Skin of body (tissue), 2 donors: ENCODE data around the gene ZNF550. TPM values are rescaled to one million over a fixed set of nuclear protein-coding genes. Genes with fewer than 3 reads are reported as not detected.
A peak's percentile ranks its signal among the peaks of the same experiment; 100 is the strongest.

ENCODE experiments used
- DNase-seq: peaks from one replicate; lab custom pipeline; 2025; lab: John Stamatoyannopoulos, UW
- total RNA-seq: library from RNA; depleted of rRNA; stranded (reverse); fragments of >200 nt; gene quantifications from one replicate; pipeline ENCODE4 v1.2.3, GENCODE V29; 2014

Gene ZNF550
- 14.2 TPM for total RNA-seq

DNA sequence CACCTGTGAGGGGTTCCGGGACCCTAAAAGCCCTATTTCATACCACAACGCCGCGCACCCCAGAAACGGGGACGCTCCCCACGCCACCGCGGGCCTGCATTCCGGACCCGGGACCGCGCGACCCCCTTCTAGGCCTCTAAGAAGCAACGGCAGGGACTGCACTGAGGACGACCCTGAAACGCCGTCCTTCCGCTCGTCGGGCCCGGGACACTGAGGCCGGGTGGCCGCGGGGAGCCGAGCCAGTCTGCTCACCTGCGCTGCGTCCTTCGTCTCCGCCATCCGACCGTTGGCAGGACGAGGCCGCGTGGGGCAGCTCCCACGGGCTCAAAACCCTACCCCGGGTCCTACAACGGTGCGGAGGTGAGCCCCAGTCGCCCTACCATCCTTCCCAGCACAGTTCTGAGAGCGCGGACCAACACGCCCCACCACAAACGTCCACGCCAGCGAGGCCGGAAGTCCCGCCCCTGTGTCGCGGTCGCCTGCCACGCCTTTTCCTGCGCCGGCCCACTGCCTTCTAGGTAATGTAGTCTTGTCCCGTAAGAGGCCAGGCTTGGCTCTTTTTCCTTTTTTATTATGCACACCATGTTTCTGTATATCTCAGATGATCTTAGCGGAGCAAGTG lies at the start of gene ZNF550:
TSS of gene ZNF550 (minus strand) at position 460 of the 622 bp plus-strand sequence. CDS start at position 279, 181 bp downstream.
- peak; percentile 80 for DNase-seq

DNA sequence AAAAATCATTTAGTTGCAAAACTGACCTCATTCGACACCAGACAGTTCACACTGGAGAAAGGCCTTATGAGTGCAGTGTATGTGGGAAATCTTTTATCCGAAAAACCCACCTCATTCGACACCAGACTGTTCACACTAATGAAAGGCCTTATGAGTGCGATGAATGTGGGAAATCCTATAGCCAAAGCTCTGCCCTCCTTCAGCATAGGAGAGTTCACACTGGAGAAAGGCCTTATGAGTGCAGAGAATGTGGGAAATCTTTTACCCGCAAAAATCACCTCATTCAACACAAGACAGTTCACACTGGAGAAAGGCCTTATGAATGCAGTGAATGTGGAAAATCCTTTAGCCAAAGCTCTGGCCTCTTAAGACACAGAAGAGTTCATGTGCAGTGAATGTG lies 47.3 kb upstream of the ZNF550 start:
- DNase-seq, result no peak

DNA sequence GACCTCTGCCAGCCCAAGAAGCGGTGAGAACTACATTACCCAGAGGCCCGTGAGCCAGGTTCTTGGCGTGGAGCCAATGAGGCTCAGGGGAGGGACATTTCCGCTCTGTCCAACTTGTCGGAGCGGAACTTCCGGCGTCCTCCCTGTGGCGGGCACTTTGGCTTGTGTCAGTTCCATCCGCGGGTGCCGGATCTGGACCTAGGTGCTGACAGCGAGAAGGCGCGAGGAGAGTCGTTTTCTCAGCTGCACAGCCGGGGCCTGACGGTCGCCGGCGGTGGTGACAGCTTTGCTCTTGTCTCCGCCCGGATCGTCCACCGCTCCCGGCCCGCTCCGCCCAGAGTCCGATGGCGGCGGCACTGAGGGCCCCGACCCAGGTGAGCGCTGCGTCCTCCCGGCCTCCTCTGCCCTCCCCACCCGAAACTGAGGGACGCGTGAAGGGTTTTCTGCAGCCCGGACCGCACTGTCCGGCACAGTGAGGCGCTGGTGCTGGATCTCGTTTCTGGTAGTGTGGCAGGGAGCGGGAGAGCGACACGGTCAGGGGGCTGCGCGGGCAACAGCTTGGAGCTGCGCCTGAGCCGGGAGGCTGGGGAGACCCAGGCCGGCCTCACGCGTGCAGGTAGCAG lies 40.2 kb upstream of the ZNF550 start, which contains the start of gene ZNF530:
TSS of gene ZNF530 (plus strand) at position 125 of the 623 bp plus-strand sequence. CDS start 4,461 bp downstream, outside the sequence.
- peak; percentile 90 for DNase-seq

DNA sequence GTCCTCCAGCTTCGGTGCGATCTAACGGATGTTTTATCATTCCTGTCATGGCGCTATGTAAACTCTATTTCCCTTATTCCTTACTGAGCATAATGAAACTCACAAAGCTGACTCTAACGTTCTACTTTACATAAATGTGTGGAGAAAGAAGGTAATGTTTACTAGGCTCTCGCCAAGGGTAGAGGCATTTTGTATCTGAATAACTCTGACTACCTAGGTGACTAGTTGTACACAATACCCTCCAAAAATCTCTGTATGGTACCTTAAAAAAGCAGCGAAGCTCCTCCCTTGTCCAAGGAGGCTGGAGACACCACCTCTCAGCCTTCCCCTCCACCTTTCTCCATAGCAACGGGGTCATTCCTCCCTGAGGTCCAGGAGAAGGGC lies 39.7 kb upstream of the ZNF550 start:
- DNase-seq, result no peak

DNA sequence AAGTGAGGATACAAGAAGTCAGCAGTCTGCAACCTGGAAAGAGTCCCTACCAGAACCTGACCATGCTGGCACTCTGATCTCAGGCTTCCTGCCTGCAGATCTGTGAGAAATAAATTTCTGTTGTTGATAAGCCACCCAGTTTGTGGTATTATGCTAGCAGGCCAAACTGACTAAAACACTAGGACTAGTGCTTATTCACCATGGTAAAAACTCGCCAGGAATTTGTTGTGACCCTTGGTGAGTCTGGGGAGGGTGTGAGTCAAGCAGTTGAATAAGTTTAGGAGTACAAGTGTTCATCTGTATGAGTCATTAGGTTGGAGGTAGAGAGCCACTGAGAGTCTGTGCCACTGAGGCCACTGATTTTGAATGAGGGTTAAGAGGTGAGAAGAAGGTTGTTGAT lies 27.9 kb upstream of the ZNF550 start:
- DNase-seq, result no peak

DNA sequence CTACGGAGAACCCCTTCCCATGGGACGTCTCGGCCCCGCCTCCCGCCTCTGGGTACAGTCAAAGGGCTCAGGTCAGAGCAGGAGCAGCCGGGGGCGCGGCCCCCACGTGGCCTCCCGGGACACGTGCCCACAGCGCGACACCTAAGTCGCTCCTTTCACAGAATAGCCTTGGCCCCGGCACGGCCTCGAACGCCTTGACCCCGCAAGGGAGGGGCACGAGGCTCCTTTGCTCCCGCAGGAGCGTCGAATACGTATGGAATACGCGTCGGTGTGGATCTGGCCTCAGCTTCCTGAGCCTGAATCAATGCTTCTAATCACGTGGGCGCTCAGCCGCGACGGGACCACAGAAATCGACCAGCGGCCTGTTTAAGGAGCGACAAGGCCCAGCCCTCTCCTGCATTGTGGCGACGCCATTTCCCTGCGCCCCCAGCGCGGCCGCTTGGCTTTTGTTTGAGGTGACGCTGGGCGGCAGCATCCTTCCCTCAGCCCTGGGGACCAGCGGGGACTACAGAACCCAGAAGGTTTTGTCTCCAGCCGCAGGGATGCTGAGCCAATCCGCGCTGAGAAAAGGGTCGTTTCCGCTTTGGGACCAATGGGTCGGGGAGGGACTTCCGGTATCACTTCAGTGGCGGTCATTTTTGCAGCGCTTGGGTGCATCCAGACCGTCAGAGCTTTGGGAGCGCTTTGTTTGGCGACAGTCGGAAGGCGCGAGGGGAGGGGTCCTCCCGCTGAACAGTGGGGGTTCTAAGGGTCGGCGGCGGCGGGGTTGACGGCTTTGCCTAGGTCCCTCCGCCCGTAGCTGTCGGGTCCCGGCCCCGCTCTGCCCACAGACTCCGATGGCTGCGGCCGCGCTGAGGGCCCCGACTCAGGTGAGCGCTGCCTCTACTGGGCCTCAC lies 24.1 kb upstream of the ZNF550 start, which contains the start of gene ZIK1:
TSS of gene ZIK1 (plus strand) at position 625 of the 896 bp plus-strand sequence. CDS start at position 837, 212 bp downstream.
- peak; percentile 93 for DNase-seq

DNA sequence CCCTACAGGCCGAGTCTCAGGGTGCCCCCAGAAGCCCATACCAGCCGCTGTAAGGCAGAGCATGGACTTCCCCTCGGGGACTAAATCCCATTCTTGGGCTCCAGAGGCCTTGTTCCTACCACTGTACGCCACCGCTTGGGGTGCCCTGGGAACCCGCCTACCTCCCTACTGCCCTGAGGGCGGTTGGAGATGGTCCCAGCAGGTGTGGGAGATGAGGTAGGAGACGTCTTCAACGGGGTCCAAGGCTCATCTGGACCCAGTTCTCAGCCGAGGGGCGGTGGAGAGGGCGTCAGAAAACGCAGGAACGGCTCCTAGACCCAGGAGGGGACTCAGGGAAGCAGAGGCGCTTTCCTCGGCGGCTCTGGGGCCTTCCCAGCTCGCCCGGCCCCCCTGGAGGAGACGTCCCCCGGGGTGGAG lies 23.4 kb upstream of the ZNF550 start:
- no peak for DNase-seq

DNA sequence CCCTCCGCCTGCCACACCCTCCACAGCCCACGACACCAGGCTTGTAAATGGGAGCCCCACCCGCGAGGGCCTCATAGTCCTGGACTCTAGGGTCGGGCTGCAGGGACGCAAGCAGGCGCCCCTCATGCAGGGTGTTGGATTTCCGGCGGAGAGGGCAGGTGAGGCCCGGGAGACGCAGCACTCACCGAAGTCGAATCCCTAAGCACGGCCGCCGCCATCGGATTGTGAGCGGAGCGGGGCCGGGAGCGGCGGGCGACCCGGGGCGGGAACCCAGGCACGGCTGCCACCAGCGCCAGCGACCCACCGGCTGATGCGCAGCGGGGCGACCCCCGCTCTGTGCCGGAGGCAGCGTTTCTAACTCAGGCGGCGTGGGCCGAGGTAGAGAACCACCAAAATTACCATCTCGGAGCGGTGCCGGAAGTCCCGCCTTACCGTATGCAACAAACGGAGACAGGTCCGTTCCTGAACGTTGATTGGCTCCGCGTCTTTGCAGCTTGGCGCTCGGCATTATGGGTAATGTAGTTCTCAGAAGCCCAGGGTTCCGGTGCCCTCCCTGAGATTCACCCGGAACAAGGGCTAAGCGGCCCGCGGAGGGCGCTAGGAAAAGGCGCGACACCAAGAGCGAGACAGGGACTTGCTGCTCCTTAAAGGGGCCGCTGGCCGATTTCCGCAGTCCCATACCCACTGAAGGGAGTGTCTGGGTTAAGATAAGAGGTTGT lies 19.0 kb upstream of the ZNF550 start, which contains the start of gene ZNF416:
TSS of gene ZNF416 (minus strand) at position 425 of the 719 bp plus-strand sequence. CDS start at position 218, 207 bp downstream.
- peak; percentile 99 for DNase-seq

DNA sequence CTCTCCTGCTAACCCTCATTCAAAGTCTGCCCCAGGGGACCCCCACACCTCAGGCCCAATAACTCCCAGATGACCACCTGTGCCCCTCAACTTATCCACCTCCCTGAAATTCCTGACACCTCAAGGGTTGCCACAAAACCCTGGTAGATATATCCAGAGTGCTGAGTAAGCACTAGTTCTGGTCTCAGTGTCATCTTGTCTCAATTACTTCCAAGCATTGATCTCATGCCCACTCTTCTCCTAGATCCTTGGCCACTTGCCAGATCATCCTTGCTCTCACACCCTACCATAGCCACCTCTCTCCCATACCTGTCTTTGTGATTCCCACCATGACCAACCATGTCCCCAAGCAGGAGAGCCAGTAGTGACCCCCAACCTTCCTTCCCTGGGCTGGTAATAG lies 17.0 kb upstream of the ZNF550 start:
- DNase-seq, result no peak

DNA sequence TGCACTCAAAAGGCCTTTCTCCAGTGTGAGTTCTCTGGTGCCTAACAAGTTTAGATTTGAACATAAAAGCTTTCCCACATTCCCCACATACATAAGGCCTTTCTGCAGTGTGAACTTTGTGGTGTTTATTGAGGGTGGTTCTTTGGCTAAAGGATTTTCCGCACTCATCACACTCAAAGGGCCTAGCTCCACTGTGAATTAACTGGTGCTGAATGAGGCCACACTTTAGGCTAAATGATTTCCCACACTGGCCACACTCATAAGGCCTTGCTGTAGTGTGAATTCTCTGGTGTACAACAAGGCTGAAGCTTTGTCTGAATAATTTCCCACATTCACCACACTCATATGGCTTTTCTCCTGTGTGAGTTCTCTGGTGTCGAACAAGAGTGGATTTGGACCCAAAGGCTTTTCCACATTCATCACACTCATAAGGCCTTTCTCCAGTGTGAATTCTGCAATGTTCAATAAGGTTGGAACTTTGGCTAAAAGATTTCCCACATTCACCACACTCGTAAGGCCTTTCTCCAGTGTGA lies 12.8 kb upstream of the ZNF550 start:
- no peak for DNase-seq

DNA sequence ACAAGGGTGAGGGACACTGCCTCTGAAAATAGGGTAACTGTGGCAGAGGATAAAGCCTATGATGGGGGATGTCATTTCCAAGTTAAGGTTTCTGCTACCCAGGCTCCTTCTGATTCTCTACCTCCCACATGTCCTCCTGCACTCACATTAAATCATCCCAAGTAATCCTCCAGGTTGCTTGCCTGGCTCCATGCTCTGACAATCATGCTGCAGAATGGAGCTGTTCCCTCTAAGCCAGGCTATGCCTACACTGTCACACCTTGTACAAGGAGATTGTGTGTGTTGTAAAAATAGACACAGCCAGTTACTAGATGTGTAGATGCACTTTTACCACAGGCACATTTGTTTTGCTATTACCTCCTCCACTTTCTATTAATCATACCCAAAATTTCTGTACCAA lies 11.0 kb upstream of the ZNF550 start:
- DNase-seq, result no peak

DNA sequence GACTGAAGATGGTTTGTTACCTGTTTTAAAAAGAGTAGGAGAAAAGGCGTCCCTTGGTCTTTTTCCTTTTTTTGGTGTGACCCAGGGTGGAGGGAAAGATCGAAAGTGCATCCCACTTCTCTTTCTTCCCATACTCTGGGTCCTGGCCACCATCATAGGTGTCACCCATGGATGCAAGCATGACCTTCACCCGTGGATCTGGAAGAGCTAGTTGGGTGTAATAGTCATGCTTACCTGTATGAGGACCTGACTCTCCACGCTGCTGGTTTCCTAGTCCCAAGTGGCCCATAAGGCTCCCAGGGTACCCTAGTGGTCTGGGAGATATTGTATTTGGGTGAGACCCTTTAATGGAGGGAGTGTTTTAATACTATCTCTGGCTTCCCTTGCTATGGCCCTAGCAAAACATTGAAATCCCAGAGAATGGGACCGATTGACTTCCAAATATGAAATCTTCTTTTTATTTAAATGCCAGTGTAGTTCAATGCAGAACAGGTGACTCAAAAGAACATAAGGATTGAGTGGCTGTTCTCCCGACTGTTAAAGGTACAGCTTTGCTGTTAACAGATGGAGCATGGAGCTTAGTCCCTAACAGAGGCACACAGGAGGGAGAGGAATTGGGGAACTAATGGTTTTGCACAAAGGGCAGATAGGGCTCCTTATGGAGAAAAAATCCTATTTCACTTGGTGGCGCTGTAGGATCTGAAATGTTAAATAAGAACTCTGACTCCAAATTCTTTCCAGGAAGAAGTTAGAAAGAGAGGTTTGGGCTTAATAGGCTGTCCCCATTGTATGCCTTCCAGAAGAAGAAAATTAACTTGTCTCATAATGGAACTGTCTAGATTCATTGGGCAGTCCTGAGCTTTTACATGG lies 7.0 kb upstream of the ZNF550 start:
- DNase-seq, result no peak

DNA sequence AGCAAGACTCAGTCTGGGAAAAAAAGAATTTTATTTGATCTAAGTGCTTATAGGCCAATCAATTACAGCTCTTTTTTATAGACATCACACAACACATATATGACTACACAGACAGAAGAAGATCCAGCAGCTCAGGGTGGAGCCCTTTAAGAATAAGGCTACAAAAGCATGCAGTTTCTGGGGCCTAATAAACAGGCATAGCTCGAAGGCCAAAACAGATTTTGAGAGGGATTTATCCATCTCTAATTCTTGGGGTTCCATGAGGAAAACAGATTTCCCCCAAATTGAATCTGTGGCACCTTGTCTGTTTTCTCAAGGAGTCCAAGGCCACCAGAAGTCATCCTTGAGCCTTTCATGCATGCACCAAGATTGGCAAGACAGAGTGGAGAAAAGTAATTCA lies 3.9 kb upstream of the ZNF550 start:
- no peak for DNase-seq

DNA sequence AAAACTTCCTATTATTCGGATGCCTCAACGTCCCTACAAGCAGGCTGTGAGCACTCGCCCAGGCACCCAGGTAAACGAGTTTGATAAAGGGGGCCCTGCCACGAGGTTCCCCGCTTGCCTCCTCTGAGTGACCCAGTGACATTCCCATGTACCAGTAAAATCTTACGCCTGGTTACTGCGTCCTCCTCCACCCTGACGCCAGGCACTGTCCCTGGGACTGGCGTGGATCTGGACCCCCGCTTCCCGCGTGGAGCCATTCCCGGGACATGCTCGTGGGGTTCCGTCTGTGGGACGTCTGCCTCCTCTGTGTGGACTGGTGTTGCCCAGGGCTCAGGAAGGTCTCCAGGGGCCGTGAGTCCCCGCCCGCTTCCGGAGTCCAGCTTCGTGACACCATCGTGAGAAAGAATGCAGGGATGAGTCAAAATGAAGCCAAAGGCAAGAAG lies 407 bp upstream of the ZNF550 start:
- peak; percentile 3 for DNase-seq

DNA sequence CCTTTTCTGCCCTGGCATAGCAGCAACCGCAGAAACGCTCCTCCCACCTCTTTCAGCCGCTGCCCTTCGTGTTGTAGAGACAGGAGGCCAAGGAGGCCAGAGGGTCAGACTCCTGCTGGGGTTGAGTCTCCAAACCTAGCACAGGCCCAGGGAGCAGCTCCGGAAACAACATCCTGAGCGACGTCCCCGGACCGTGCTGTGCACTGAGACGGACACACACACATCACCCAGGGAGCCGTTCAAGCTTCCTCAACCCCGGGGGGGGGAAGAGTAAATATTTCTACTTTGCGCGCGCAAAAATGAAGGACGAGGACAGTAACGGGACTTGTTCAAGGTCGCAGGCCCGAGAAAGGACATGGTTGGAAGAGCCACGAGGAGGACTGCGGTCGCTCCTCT lies 657 bp downstream of the ZNF550 start:
- no peak for DNase-seq

DNA sequence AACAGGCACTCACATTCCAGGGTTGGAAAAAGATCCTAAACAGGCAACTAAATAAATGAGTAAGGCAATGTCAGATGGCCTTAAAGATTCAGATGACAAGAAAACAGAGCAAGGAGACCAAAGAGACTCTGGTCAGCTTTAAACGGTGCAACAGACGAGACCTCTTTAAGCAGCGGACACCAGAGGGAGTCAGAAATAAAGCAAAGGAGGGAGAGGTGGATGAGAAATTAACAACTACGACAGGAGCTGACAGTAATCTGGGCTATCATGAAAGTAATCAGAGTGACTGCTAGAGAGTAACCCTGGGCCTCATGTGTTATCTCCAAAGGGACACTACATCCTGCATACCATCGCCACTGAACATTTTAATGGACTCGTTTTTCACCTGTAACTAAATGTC lies 1.1 kb downstream of the ZNF550 start:
- DNase-seq, result no peak

DNA sequence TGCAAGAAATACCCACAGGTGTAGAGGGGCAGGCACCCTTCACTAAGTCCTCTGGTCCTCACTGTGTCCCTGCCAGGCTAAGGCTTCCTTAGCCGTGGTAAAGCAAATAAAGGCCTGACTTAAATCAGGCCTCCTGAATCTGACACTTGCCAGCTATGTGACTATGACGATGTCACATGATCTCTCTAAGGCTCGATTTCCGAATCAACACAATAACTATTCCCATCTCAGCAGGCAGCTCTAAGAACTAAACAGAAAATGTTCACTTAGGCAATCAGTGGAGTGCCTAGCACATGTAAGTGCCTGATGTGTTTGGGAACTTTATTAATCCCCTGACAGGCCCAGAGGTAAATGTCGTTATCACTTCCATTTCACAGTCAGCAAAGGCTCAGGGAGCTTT lies 2.0 kb downstream of the ZNF550 start:
- no peak for DNase-seq

DNA sequence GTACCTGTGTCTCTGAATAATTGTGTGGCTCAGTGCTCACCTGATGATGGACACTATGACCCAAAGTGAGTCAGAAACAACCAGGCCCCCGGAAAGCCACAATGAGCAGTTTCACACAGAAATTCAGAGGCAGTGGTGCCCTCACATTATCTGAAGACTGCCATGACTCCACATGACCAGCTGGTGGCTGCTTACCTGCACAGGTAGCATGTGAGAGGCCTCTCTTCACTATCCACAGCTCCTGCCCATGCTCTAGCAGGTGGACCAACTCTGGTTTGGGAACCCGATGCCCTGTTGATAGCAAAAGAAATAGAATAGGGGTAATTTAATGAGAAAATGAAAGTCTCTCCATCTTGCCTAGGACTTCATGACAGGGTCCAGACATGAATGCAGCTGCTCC lies 7.2 kb downstream of the ZNF550 start:
- DNase-seq, result no peak

DNA sequence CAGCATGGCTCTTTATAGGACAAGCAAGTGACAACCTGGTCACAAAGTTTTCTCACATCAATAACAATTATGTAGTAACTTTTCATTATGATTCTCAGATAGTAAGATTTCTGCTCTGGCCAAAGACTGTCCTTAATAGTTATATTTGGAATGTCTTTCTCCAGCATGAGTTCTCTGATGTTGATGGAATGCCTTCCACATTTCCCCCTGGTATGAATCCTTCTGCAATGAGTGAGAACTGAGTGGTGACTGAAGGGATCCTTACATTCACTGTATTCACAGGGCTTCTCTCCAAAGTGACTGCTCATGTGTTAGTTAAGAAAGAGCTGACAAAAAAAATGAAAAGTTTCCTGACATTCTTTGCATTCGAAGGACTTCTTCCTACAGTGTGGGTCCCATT lies 13.2 kb downstream of the ZNF550 start:
- no peak for DNase-seq

DNA sequence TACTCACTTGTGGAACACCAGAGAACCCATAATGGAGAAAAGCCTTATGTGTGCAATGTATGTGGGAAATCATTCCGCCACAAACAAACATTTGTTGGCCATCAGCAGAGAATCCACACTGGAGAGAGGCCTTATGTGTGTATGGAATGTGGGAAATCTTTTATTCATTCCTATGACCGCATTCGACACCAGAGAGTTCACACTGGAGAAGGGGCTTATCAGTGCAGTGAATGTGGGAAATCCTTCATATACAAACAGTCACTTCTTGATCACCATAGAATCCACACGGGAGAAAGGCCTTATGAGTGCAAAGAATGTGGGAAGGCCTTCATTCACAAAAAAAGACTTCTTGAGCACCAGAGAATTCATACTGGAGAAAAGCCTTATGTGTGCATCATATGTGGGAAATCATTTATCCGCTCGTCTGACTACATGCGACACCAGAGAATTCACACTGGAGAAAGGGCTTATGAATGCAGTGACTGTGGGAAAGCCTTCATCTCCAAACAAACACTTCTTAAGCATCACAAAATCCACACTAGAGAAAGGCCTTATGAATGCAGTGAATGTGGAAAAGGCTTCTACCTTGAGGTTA lies 21.6 kb downstream of the ZNF550 start:
- DNase-seq, result no peak
